GM18519 (cell line): ENCODE results near the gene SEC61A1.

ENCODE experiments used
- ATAC-seq: cut with Tn5 transposase; IDR thresholded peaks from one replicate; pipeline ENCODE4 v1.9.1; 2021; ENCODE audit warnings: mild to moderate bottlenecking, moderate library complexity; ENCODE audit not compliant: unreplicated experiment, low FRiP score

Gene SEC61A1

GRCh38 chr3:128051837-128052594 is at the start of gene SEC61A1:
TSS of gene SEC61A1 (plus strand) at chr3:128052437. CDS start at chr3:128052553, 116 bp downstream.
- ATAC-seq = peak; percentile 89

DNA sequence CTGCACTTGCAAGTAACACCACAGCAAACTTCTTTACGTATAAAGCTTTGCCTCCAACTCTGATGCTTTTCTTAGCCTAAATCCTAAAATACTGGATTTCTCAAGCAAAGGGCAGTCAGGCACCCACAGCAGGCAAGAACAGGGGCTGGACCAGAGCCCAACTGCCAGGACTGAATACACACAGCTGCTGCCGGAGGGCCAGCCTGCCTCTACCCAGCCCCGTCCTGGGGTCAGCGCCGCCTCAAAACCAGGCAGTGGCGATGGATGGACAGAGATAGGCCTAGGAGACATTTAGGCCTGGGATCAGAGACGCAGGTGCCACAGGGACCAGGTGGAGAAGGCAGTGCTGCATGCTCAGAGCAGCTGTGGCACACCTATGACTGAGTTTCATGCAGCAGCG is 47.6 kb upstream of the SEC61A1 start:
- ATAC-seq = no peak

DNA sequence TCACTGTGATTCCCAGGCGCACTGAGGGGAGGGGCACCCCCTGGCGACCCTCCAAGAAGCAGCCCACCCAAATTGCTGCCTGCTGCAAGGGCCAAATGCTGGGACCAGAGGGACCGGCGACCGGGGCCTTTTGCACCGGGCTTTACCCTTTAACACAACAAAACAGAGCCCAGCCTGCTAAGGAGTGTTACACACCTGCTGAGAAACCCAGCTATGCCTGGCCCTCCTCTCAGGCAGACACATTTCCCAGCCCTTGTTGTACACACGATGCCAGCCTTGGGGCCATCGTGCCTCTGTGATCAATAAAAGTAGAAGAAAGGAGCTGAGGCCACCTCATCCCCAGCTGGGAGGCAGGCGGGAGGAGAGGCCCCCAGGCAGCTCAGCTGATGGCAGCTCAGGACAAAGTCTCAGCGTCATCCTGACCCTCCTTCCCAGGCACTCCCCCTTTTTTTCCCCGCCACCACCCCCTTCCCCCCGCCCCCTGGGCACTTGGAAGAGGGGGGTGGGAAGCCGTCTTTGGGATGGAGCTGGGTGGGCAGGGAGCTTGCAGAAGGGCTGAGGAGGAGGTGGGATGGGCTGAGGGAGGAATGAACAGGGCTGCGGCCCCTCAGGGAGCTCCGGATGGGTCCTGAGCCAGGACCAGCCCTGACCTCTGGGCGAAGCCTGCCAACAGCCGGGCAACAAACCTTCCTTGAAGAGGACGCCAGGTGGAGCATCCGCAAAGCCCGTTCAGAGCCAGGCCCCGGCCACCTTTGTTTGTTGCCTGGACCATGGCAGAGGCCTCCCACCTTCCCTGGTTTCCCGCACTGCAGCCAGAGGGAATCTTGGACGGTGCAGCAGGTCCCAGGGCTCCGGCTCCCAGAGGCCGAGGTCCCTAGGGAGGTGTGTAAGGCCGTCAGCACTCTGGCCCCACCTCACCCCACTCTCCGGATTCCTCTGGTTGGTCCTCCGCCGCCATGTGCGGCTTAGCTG is 45.9 kb upstream of the SEC61A1 start:
- no peak for ATAC-seq

DNA sequence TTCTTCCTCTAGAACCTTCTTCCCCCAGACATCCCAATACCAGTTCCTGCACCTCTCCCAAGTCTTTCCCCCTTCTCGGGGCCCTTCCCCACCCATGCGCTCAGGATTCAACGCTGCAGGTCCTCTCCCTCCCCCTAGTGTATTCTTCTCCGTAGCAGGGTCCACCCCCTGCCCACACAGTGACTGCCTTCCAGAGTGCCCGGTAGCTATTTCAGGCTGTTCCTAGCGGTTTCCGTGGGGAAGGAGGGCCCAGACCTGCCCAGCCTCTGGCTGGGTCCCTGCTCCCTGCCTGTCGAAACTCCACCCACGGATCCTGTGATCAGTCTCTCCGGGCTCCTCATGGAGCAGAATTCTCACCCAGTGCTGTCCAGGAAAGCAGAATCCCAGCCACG is 45.2 kb upstream of the SEC61A1 start:
- ATAC-seq = no peak

DNA sequence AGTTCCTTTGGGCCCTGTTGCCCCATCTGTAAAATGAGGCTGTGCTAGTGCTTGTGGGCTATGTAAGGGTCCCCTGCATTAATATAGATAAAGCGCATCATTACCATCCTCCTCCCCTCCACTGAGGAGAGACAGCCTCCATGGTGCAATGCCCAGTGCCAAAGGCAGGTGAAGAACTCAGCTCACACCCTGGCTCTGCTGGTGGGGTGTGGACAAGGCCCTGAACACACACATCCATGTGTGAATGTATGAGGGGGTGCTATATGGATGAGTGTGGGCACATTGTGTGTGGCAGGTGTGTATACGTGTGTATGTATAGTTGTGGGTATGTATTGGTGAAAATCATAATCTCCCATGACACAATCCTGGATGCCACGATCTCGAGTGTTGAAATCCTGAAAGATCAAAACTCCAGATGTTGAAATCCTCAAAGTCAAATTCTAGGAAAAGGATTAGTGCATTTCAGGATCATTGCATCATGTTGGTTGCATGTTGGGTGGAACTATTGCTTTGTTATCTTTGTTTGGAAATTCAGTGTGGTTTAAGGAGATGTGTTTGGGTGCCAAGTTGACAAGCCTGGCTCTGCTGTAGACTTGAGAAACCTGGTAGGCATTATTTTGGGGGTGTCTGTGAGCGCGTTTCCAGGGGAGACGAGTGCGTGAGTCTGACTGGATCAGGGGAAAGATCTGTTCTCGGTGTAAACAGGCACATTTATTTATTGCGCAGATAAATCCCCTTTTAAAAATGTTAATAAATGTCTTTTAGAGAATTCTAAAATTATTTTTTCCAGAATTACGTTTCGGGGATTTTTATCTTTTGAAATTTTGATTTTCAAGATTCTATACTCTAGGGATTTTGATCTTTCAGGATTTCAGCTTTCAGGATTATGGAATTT is 42.0 kb upstream of the SEC61A1 start:
- no peak for ATAC-seq

- ATAC-seq = no peak
Measured at GRCh38 chr3:128011140-128011539, 41.1 kb upstream of the SEC61A1 start.

DNA sequence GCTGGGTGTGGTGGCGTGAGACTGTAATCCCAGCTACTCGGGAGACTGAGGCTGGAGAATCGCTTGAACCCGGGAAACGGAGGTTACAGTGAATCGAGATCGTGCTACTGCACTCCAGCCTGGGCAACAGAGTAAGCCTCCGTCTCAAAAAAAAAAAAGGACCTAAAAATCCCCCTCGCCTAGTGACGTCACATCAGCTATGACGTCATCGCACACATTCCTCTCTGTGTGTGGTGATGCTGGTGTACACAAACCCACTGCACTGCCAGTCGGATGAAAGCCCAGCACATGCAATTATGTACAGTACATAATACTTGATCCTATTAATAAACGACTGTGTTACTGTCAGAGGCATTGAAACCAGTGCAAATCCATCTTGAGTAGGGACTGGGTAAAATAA is 40.2 kb upstream of the SEC61A1 start:
- ATAC-seq = no peak

- no peak for ATAC-seq
Measured at GRCh38 chr3:128014548-128014947, 37.7 kb upstream of the SEC61A1 start.

GRCh38 chr3:128016502-128016901 is 35.7 kb upstream of the SEC61A1 start:
- no peak for ATAC-seq

- ATAC-seq = no peak
Measured at GRCh38 chr3:128021768-128022372, 30.4 kb upstream of the SEC61A1 start.

GRCh38 chr3:128033102-128033501 is 19.1 kb upstream of the SEC61A1 start:
- no peak for ATAC-seq

GRCh38 chr3:128036119-128036518 is 16.1 kb upstream of the SEC61A1 start:
- no peak for ATAC-seq

- ATAC-seq = no peak
Measured at GRCh38 chr3:128040041-128040440, 12.2 kb upstream of the SEC61A1 start.

- no peak for ATAC-seq
Measured at GRCh38 chr3:128040660-128041059, 11.6 kb upstream of the SEC61A1 start.

DNA sequence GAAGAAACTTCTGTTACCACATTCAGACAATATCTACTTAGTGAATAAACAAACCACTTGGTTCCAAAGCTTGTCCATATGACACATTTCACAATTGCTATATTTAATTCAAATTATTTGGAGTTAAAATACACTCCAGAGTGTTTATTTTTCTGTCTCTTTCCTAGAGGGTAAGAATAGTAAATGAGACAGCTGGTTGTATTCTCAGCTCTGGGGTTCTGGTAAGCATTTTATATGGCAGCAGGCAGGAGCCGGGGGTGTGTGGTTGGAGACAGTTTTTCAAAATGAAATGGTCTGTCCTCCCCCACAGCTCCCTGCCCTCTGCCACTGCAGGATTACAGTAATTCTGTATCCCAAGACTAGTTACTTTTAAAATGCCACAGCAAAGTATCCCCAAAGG is 10.9 kb upstream of the SEC61A1 start:
- ATAC-seq = no peak

DNA sequence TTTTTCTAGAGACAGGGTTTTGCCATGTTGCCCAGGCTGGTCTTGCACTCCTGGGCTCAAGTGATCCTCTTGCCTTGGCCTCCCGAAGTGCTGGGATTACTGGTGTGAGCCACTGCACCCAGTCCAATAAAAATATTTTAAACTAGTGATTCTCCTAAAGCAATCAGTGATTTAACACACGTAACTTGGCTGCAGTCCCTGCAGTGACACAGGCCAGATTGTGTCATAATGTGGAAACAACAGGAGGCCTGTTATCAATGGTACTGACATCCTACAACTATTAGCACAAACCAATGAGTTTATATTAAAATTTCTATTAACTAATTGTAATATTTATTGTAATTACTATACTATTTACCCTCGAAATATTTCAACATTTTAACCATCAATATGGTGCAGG is 1.6 kb upstream of the SEC61A1 start:
- no peak for ATAC-seq

- no peak for ATAC-seq
Measured at GRCh38 chr3:128051459-128051836, 789 bp upstream of the SEC61A1 start.

- no peak for ATAC-seq
Measured at GRCh38 chr3:128052595-128053351, 536 bp downstream of the SEC61A1 start.

GRCh38 chr3:128053614-128054013 is 1.4 kb downstream of the SEC61A1 start:
- no peak for ATAC-seq
